GM23248 (cell line): ENCODE data around the gene PABPN1L. TPM values are rescaled to one million over a fixed set of nuclear protein-coding genes. Genes with fewer than 3 reads are reported as not detected.

ENCODE experiments used
- DNase-seq: peaks from one replicate; pipeline ENCODE4 v3.0.0-alpha.2; 2015
- H2AFZ ChIP-seq: fragments of 200-600 bp; sonication (generic); 2 replicates; pipeline ENCODE4 v1.6.1; 2016; ENCODE audit warnings: antibody characterized with exemption
- H3F3A ChIP-seq: fragments of 200-600 bp; sonication (generic); 2 replicates; pipeline ENCODE4 v1.6.1; 2016; ENCODE audit warnings: mild to moderate bottlenecking, antibody characterized with exemption, mixed run types; ENCODE audit not compliant: insufficient read depth
- H3K27ac ChIP-seq: fragments of 200-600 bp; sonication (generic); 2 replicates; pipeline ENCODE4 v1.5.1; 2016; ENCODE audit warnings: mild to moderate bottlenecking
- H3K27me3 ChIP-seq: fragments of 200-600 bp; sonication (generic); replicated peaks from 2 replicates; pipeline ENCODE4 v1.6.1; 2016; ENCODE audit warnings: mild to moderate bottlenecking; ENCODE audit not compliant: insufficient read depth
- H3K36me3 ChIP-seq: fragments of 200-600 bp; sonication (generic); 2 replicates; pipeline ENCODE4 v1.6.1; 2016; ENCODE audit warnings: low read depth, mild to moderate bottlenecking
- H3K4me1 ChIP-seq: fragments of 200-600 bp; sonication (generic); 2 replicates; pipeline ENCODE4 v1.6.1; 2016; ENCODE audit warnings: mild to moderate bottlenecking; ENCODE audit not compliant: insufficient read depth
- H3K4me2 ChIP-seq: fragments of 200-600 bp; sonication (generic); one replicate; pipeline ENCODE4 v1.6.1; 2016; ENCODE audit warnings: mild to moderate bottlenecking; ENCODE audit not compliant: unreplicated experiment
- H3K4me3 ChIP-seq: fragments of 200-600 bp; sonication (generic); 2 replicates; pipeline ENCODE4 v1.5.1; 2016; ENCODE audit warnings: mild to moderate bottlenecking
- H3K79me2 ChIP-seq: fragments of 200-600 bp; sonication (generic); 2 replicates; pipeline ENCODE4 v1.6.1; 2016; ENCODE audit warnings: mild to moderate bottlenecking; ENCODE audit not compliant: insufficient read depth
- H3K9ac ChIP-seq: fragments of 200-600 bp; sonication (generic); 2 replicates; pipeline ENCODE4 v1.6.1; 2016; ENCODE audit warnings: mild to moderate bottlenecking
- H3K9me2 ChIP-seq: fragments of 200-600 bp; sonication (generic); 2 replicates; pipeline ENCODE4 v1.6.1; 2016; ENCODE audit warnings: mixed run types, mild to moderate bottlenecking, moderate library complexity; ENCODE audit not compliant: insufficient read depth
- H3K9me3 ChIP-seq: fragments of 200-600 bp; sonication (generic); one replicate; pipeline ENCODE4 v1.6.1; 2017; ENCODE audit warnings: low read depth
- H4K20me1 ChIP-seq: fragments of 200-600 bp; sonication (generic); 2 replicates; pipeline ENCODE4 v1.6.0; 2016; ENCODE audit not compliant: insufficient read depth
- EZH2 ChIP-seq: fragments of 200-600 bp; sonication (generic); IDR thresholded peaks from 2 replicates; pipeline ENCODE4 v1.6.1; 2018; ENCODE audit warnings: antibody characterized with exemption, mild to moderate bottlenecking; ENCODE audit not compliant: insufficient read depth, poor library complexity, severe bottlenecking
- EZH2phosphoT487 ChIP-seq: fragments of 200-600 bp; sonication (generic); IDR thresholded peaks from 2 replicates; pipeline ENCODE4 v1.6.1; 2018; ENCODE audit warnings: antibody characterized with exemption, moderate library complexity, mild to moderate bottlenecking, low read depth; ENCODE audit not compliant: insufficient read depth
- WGBS, 2 experiments: methylation state at CpG; one replicate each; pipeline ENCODE4 v1.1.6; 2015 to 2017; ENCODE audit warnings: low lambda C conversion rate in 2 of 2, low coverage in 1 of 2; ENCODE audit errors: missing lambda C conversion rate in 2 of 2; 5-methylcytosine and 5-hydroxymethylcytosine counted together
- in situ Hi-C: fragments of 300-500 bp; cut with MboI; formaldehyde crosslinking; loops from 2 replicates; pipeline ENCODE4 v1.15.0; 2020
- polyA plus RNA-seq: library from polyadenylated mRNA; unstranded; fragments of >200 nt; fragmentation: Nextera tagmentation; extraction: Ambion mirVana; gene quantifications from 2 replicates; pipeline ENCODE4 v1.2.1, GENCODE V29; 2016
- total RNA-seq: library from RNA; depleted of rRNA; stranded (reverse); fragments of >200 nt; shearing (Covaris generic); gene quantifications from 2 replicates; pipeline ENCODE4 v1.2.3, GENCODE V29; 2014

PABPN1L gene
- total and polyA plus RNA-seq, 2 experiments from 2014 or later: not detected

DNA sequence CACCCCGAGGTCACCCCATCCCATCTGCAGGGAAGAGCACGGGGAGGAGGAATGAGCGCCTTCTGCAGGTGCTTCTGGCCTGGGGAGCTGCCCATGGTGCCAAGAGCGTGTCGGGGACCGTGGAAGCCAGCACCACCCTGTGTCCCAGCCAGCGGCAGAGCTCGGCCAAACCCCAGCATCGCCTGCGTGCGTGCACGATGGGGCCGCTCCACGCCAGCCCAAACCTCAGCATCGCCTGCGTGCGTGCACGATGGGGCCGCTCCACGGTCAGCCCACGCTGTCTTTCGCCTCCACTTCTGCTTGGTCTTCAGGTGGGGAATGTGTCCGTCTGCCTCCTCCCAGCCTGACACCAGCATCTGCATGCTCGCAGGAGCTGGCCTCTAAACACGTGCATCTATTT, 23.7 kb downstream of the PABPN1L start:
- Histone ChIP-seq H3K9me2 (no peaks in the 10 kb centered on the region), H2AFZ (no peak overlapping the region), H3K79me2 (no peaks in the 10 kb centered on the region), H3F3A (no peaks in the 10 kb centered on the region), H3K4me1 (no peaks in the 10 kb centered on the region), H3K4me3 (no peak overlapping the region), H3K9me3 (no peaks in the 10 kb centered on the region), H3K36me3 (no peaks in the 10 kb centered on the region), H3K27me3 (no peaks in the 10 kb centered on the region), H3K9ac (no peak overlapping the region), H3K4me2 (no peak overlapping the region), H4K20me1 (no peaks in the 10 kb centered on the region), H3K27ac (no peak overlapping the region)
- in situ Hi-C loops: no loop called here
- 92 to 96% methylated on average over 15 to 25 of the region's 25 CpGs for WGBS, 2 experiments
- no peak for DNase-seq
- TF ChIP-seq EZH2 (no peak), EZH2phosphoT487 (no peak)

DNA sequence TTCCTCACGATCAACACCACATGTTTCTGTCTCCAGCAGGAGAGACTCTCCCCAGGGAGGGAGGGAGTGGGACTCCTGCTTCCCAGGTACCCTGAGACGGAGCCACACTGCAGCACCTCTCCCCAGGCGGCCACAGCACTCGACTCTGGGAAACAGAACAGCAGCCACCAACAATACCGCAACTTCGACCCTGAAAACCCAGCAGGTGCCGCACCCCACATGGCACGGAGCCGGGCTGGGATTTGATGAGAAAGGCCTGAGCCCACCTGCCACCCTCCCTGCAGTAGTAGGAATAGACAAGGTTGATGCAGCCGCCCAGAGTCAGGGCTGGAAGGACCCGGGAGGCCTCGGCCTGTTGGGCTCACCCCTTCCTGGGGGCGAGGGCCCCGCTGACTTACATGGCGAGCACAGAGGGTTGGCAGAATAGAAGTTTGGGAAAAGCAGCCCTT, 24.1 kb downstream of the PABPN1L start:
- H3K9me2 ChIP-seq: no peaks in the 10 kb centered on the region
- in situ Hi-C loops: no loop called here
- no peaks in the 10 kb centered on the region for H3K9me3 ChIP-seq
- no peak overlapping the region for H3K4me3 ChIP-seq
- no peak overlapping the region for H3K9ac ChIP-seq
- no peak overlapping the region for H2AFZ ChIP-seq
- no peaks in the 10 kb centered on the region for H3F3A ChIP-seq
- no peak overlapping the region for H3K4me2 ChIP-seq
- H3K79me2 ChIP-seq: no peaks in the 10 kb centered on the region
- no peaks in the 10 kb centered on the region for H3K36me3 ChIP-seq
- TF ChIP-seq EZH2: no peak
- no peak for TF ChIP-seq EZH2phosphoT487
- no peak overlapping the region for H3K27ac ChIP-seq
- no peaks in the 10 kb centered on the region for H3K27me3 ChIP-seq
- DNase-seq: no peak
- H4K20me1 ChIP-seq: no peaks in the 10 kb centered on the region
- no peaks in the 10 kb centered on the region for H3K4me1 ChIP-seq
- WGBS, 2 experiments: 96 to 99% methylated on average over 13 to 15 of the region's 15 CpGs

DNA sequence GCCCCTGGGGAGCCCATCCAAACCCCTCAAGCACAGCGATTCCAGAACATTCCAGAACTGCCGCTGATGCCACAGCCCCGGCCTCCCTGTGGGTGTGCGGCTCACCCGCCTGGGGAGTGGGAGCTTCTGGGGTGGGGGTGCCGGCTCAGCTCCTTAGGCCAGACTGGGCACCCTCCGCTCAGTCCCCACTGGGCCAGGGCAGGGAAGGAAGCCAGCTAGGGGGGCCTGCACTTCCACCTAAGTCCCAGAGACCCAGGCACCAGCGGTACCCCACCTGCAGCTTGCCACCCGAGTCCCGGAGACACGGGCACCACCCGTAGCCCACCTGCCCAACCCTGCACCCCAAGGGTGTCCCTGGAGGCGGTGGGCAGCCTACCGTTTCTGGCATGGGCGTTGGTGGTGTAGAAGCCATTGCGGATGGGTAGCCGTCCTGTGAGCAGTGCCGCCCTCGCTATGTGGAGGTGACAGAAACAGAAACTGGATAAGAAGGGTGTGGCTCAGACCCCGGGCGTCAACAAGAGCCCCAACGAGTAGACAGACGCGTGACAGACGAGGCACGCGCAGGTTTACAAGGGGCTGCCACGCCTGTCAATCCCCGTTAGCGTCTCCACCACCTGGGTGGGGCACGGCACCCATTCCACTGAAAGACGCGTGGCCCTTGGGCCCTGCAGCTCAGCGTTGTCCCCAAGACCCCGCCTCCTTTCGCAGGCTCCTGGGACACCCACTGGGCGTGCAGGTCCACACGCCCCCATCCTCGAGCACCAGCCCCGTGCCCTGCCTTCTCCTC, 24.7 kb downstream of the PABPN1L start:
- Histone ChIP-seq H4K20me1 (no peaks in the 10 kb centered on the region), H3K79me2 (no peaks in the 10 kb centered on the region), H3K27me3 (no peaks in the 10 kb centered on the region), H3F3A (no peaks in the 10 kb centered on the region), H2AFZ (no peak overlapping the region), H3K36me3 (no peaks in the 10 kb centered on the region), H3K4me1 (no peaks in the 10 kb centered on the region), H3K9ac (no peak overlapping the region), H3K4me2 (no peak overlapping the region), H3K9me2 (no peaks in the 10 kb centered on the region), H3K9me3 (no peaks in the 10 kb centered on the region), H3K4me3 (no peak overlapping the region), H3K27ac (no peak overlapping the region)
- in situ Hi-C loops: no loop called here
- DNase-seq: no peak
- WGBS, 2 experiments: 96 to 98% methylated on average over 33 to 40 of the region's 40 CpGs
- TF ChIP-seq EZH2: no peak
- TF ChIP-seq EZH2phosphoT487: no peak

GRCh38 chr16:88840600-88841215, 25.8 kb downstream of the PABPN1L start:
- WGBS, 2 experiments: 95 to 96% methylated on average over 26 to 30 of the region's 30 CpGs
- no peak overlapping the region for H3K27ac ChIP-seq
- H4K20me1 ChIP-seq: no peaks in the 10 kb centered on the region
- H3K9ac ChIP-seq: no peak overlapping the region
- H3K36me3 ChIP-seq: no peaks in the 10 kb centered on the region
- no peaks in the 10 kb centered on the region for H3K4me1 ChIP-seq
- TF ChIP-seq EZH2 (no peak), EZH2phosphoT487 (no peak)
- H3K27me3 ChIP-seq: no peaks in the 10 kb centered on the region
- no peak overlapping the region for H3K4me3 ChIP-seq
- DNase-seq: no peak
- no peak overlapping the region for H3K4me2 ChIP-seq
- H2AFZ ChIP-seq: no peak overlapping the region
- in situ Hi-C loops: no loop called here
- no peaks in the 10 kb centered on the region for H3K9me3 ChIP-seq
- no peaks in the 10 kb centered on the region for H3F3A ChIP-seq
- H3K9me2 ChIP-seq: no peaks in the 10 kb centered on the region
- no peaks in the 10 kb centered on the region for H3K79me2 ChIP-seq
